ENCODE data around the gene DDAH2.

Gene DDAH2

GRCh38 chr6:31728767-31729514 lies at the start of gene DDAH2:
DDAH2 (minus strand) TSS chr6:31729299; CDS start chr6:31729161, 138 bp downstream.
- DNase-seq (ENCODE audit: low spot score): no peak

DNA sequence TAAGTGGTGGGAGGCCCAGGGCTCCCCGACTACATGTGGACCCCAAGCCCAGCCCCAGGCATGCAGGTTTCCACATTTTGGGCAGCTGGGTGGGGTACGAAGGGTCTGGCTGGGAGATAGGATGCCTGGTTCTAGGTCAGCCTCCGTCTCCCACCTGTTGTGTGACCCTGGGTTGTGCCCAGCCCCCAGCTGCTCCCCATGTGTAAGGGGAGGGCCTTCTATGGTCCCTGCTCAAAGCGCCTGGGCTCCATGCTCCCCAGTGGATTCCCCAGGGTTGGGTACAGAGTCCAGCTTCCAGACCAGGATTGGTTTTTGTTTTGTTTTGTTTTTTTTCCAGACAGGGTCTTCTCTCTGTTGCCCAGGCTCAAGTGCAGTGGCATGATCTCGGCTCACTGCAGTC lies 49.1 kb upstream of the DDAH2 start:
- DNase-seq (ENCODE audit: low spot score): no peak

GRCh38 chr6:31777667-31778050 lies 48.6 kb upstream of the DDAH2 start:
- no peak for DNase-seq (ENCODE audit: low spot score)

DNA sequence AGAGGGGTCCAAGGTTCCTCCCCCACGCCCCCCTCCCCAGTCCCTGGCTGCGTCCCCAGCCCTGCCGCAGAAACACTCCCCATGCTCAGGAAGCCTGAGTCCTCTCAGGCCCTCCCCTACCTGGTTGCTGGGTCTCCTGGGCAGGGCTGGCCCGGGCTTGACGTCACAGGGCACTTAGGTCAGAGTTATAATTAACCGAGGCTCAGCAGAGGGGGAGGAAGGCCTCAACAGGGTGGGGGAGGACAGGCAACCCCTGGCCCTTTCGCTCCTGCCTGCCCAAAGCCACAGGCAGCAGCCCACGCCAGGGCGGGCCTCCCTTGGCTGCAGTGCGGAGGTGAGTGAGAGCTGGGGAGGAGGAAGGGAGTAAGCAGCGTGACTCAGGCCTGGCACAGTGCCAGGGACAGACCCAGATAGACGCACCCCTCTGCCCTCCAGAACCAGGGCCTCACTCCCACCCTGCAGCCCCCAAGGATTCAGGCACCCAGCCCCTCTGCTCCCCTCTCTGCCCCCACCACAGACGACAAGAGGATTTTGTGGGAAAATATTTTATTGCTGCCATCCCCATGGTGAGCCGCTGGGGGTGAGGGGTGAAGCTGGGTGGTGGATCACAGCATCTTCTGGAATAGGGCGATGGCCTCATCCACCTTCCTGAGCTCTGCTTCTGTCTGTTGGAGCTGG lies 48.0 kb upstream of the DDAH2 start, which contains the start of gene VWA7:
TSS of gene VWA7 (minus strand) at position 340 of the 678 bp plus-strand sequence. CDS start 549 bp downstream, outside the sequence.
- peak; percentile 59 for DNase-seq (ENCODE audit: low spot score)

- no peak for DNase-seq (ENCODE audit: low spot score)
Measured at GRCh38 chr6:31776485-31776988, 47.4 kb upstream of the DDAH2 start.

DNA sequence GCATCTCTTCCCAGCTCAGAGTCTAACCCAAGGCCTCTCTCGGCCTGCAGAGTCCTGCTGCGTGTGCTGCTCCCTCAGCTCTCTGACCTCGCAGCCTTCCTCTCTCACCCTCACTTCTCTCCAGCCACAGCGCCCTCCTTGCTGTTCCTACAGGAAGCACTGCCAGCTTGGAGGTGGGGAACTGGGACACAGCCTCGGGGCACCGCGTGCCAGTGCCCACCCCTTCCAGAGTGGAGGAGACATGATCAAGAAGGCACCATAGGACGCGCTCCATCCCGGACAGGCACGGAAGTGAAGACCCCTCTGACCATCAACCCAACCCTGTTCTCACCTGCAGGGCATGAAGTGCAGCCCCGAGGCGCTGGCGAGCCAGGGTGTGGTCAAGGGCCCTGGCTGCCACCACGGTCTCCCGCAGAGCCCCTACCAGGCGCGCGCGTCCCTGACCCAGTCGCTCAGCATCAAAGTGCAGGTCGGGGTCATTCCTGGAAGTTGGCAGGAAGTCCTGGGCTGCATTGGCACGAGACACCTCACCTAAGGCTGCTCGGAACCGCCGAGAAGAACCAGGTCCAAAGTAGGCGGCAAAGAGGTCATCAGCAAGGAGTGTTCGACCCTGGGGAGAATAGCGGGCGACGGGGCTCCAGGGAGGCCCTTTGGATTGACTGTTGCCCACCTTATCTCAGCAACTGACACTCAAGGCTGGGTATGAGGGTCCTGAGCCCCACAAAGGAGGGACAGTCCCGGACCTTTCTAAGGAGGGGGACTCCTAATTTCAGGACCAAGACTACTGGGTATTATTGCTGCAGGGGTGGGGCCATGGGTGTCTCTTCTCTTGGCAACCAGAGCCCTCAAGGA lies 46.8 kb upstream of the DDAH2 start:
- no peak for DNase-seq (ENCODE audit: low spot score)

DNA sequence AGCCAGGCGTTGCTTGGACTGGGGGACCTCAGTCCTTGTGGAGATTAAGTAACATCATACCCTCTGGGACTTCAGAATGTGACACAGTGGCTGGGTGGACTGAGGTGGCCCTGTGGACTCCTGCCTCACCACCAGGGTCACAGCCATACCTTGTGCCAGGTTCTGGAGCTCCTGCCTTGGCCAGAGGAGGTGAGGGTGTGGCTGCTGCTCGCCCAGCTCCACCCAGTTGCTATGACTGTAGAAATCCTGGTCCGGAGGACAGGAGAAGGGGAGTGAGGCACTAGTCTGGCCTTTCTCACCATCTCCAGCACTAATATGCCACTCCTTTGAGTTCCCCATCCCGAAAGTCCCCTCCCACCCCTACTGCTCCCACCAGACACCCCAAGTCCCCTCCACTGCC lies 46.1 kb upstream of the DDAH2 start:
- DNase-seq (ENCODE audit: low spot score): no peak

DNA sequence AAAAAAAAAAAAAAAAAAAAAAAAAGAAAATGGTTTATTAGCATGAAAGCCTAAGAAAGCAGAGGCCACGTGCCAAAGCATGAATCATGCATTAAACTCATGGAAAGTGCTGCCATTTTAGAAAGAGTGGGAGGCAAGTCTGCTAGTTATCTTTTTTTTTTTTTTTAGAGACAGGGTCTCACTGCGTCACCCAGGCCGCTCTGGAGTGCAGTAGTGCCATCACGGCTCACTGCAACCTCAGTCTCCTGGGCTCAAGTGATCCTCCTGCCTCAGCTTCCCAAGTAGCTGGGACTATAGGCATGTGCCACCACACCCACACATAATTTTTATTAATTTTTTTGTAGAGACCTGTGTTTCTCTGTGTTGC lies 42.9 kb upstream of the DDAH2 start:
- DNase-seq (ENCODE audit: low spot score): peak; percentile 74

GRCh38 chr6:31770860-31771259 lies 41.8 kb upstream of the DDAH2 start:
- no peak for DNase-seq (ENCODE audit: low spot score)

GRCh38 chr6:31769684-31770371 lies 40.7 kb upstream of the DDAH2 start:
- DNase-seq (ENCODE audit: low spot score): peak; percentile 95

GRCh38 chr6:31768363-31769257 lies 39.5 kb upstream of the DDAH2 start:
- DNase-seq (ENCODE audit: low spot score): no peak

GRCh38 chr6:31767096-31767645 lies 38.1 kb upstream of the DDAH2 start:
- no peak for DNase-seq (ENCODE audit: low spot score)

GRCh38 chr6:31765910-31766794 lies 37.1 kb upstream of the DDAH2 start:
- DNase-seq (ENCODE audit: low spot score): no peak

DNA sequence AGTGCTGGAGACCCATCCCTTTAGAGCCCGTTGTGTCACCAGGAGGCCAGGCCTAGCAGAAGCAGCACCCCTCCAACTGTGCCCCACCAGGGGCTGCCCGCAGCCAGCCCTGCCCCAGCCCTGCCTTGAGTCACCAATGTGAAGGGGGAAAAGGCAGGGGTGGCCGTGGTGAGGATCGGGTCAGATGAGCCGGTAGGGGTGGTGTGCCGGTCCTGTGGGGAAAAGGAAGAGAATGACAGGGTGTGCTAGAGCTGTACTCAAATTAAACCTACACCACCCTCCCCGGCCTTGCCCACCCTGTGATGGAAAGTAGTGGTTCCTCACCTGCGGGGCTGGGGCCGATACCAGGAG lies 36.4 kb upstream of the DDAH2 start:
- DNase-seq (ENCODE audit: low spot score): no peak

- no peak for DNase-seq (ENCODE audit: low spot score)
Measured at GRCh38 chr6:31764198-31764597, 35.1 kb upstream of the DDAH2 start.

- DNase-seq (ENCODE audit: low spot score): peak; percentile 92
Measured at GRCh38 chr6:31763619-31763940, 34.5 kb upstream of the DDAH2 start.

- no peak for DNase-seq (ENCODE audit: low spot score)
Measured at GRCh38 chr6:31762878-31763618, 33.9 kb upstream of the DDAH2 start.

- no peak for DNase-seq (ENCODE audit: low spot score)
Measured at GRCh38 chr6:31762356-31762755, 33.3 kb upstream of the DDAH2 start, which contains the start of gene SAPCD1. SAPCD1 (plus strand) TSS chr6:31762656; CDS start chr6:31763055, 399 bp downstream.

DNA sequence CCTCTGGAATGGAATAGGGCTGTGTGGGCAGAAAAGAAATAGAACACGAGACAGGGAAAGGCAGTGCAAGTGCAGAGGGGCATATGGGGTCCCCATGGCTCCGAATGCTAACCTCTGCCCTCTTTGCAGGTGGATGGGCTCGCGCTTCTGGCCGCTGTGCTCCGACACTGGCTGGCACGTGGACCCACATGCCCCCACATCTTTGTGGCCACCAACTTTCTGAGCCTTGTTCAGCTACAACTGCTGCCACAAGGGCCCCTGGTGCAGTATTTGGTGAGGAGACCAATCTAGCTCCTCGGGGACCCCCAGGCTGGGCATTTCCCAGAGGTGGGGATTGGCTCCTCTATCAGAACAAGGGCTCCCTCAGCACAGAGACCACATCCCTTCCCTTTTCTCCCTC lies 32.2 kb upstream of the DDAH2 start:
- DNase-seq (ENCODE audit: low spot score): no peak

All from COLO829 (cell line).